GM19099 (cell line): Measurements from ENCODE around the gene LRRC59.

Experiments used
- POLR2A ChIP-seq: IDR thresholded peaks from 3 replicates; pipeline ENCODE4 v1.6.1; 2011; ENCODE audit warnings: low read depth; ENCODE audit not compliant: insufficient read length; ENCODE audit errors: extremely low read depth

The LRRC59 gene

GRCh38 chr17:50356892-50357510 lies 40.3 kb downstream of the LRRC59 start:
- no peak for TF ChIP-seq POLR2A

GRCh38 chr17:50356418-50356817 lies 40.9 kb downstream of the LRRC59 start:
- TF ChIP-seq POLR2A = no peak

GRCh38 chr17:50355701-50356341 lies 41.5 kb downstream of the LRRC59 start:
- TF ChIP-seq POLR2A = no peak

- TF ChIP-seq POLR2A = no peak
These were observed 42.0 kb downstream of the LRRC59 start for GRCh38 chr17:50355336-50355700.

GRCh38 chr17:50354776-50355175 lies 42.5 kb downstream of the LRRC59 start:
- TF ChIP-seq POLR2A = no peak

- no peak for TF ChIP-seq POLR2A
These were observed 43.1 kb downstream of the LRRC59 start for GRCh38 chr17:50354198-50354597.

- no peak for TF ChIP-seq POLR2A
These were observed 43.6 kb downstream of the LRRC59 start for GRCh38 chr17:50353600-50354195.

- no peak for TF ChIP-seq POLR2A
These were observed 44.4 kb downstream of the LRRC59 start for GRCh38 chr17:50352693-50353599.

GRCh38 chr17:50352072-50352692 lies 45.1 kb downstream of the LRRC59 start:
- no peak for TF ChIP-seq POLR2A

- TF ChIP-seq POLR2A = no peak
These were observed 46.6 kb downstream of the LRRC59 start for GRCh38 chr17:50350733-50351132.

- no peak for TF ChIP-seq POLR2A
These were observed 48.1 kb downstream of the LRRC59 start for GRCh38 chr17:50349243-50349600.

- no peak for TF ChIP-seq POLR2A
These were observed 48.6 kb downstream of the LRRC59 start for GRCh38 chr17:50348522-50349242.

- TF ChIP-seq POLR2A = no peak
These were observed 49.4 kb downstream of the LRRC59 start for GRCh38 chr17:50347894-50348291.

- no peak for TF ChIP-seq POLR2A
These were observed 50.0 kb downstream of the LRRC59 start for GRCh38 chr17:50347117-50347893.
